RWPE1 (cell line): Measurements from ENCODE around the gene IDH2.

Experiments
- CTCF ChIA-PET: fragments of 350-600 bp; sonication (Branson Sonifier 250); formaldehyde crosslinking; extraction: SDS; loops from one replicate; lab custom pipeline; 2021; lab: Yijun Ruan, JAX
- POLR2A ChIA-PET: fragments of 400-600 bp; formaldehyde crosslinking; extraction: SDS; loops from one replicate; lab custom pipeline; 2020; ENCODE audit warnings: antibody characterized with exemption; ENCODE audit not compliant: low non-redundant PET; lab: Yijun Ruan, JAX
- DNase-seq: peaks from one replicate; pipeline ENCODE4 v3.0.0; 2012; ENCODE audit warnings: low spot score
- H3K27ac ChIP-seq: fragments of 450-650 bp; 2 replicates; pipeline ENCODE4 v1.5.1; 2017
- TF ChIP-seq, protein P1 (sequence below): fragments of 450-650 bp; conservative IDR thresholded peaks from 2 replicates; pipeline ENCODE4 v1.5.1; 2017; ENCODE audit warnings: low read depth, mild to moderate bottlenecking

IDH2 gene

GRCh38 chr15:90049666-90050604, 52.3 kb downstream of the IDH2 start:
- no peak for DNase-seq
- TF ChIP-seq, protein P1, sequence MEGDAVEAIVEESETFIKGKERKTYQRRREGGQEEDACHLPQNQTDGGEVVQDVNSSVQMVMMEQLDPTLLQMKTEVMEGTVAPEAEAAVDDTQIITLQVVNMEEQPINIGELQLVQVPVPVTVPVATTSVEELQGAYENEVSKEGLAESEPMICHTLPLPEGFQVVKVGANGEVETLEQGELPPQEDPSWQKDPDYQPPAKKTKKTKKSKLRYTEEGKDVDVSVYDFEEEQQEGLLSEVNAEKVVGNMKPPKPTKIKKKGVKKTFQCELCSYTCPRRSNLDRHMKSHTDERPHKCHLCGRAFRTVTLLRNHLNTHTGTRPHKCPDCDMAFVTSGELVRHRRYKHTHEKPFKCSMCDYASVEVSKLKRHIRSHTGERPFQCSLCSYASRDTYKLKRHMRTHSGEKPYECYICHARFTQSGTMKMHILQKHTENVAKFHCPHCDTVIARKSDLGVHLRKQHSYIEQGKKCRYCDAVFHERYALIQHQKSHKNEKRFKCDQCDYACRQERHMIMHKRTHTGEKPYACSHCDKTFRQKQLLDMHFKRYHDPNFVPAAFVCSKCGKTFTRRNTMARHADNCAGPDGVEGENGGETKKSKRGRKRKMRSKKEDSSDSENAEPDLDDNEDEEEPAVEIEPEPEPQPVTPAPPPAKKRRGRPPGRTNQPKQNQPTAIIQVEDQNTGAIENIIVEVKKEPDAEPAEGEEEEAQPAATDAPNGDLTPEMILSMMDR, result no peak
- CTCF ChIA-PET, result no interaction called here
- POLR2A ChIA-PET, result no interaction called here
- peak overlapping the region; percentile 1; the same call in 1 of the 2 replicates for H3K27ac ChIP-seq

GRCh38 chr15:90049030-90049429, 53.2 kb downstream of the IDH2 start:
- no peak overlapping the region for H3K27ac ChIP-seq
- CTCF ChIA-PET, result interaction anchor here (0.6 kb wide), 1 partner anchor 59 kb away, joined by 3 read pairs; no protein-coding TSS in a partner anchor
- TF ChIP-seq, protein P1, result no peak
- DNase-seq, result no peak
- POLR2A ChIA-PET, result no interaction called here

- TF ChIP-seq, protein P1, result no peak
- CTCF ChIA-PET, result interaction anchor here (0.6 kb wide), 1 partner anchor 58 kb away, joined by 3 read pairs; no protein-coding TSS in a partner anchor
- H3K27ac ChIP-seq, result peak overlapping the region; percentile 3; the same call in 1 of the 2 replicates
- DNase-seq, result no peak
- POLR2A ChIA-PET, result interaction anchor here (0.7 kb wide), 1 partner anchor 31 kb away, joined by 3 read pairs; no protein-coding TSS in a partner anchor
Measured at GRCh38 chr15:90047956-90048575, 54.2 kb downstream of the IDH2 start.

GRCh38 chr15:90046911-90047392, 55.3 kb downstream of the IDH2 start:
- TF ChIP-seq, protein P1, result no peak
- peak; percentile 85 for DNase-seq
- H3K27ac ChIP-seq, result peak overlapping the region; percentile 16
- POLR2A ChIA-PET, result no interaction called here
- CTCF ChIA-PET, result no interaction called here

DNA sequence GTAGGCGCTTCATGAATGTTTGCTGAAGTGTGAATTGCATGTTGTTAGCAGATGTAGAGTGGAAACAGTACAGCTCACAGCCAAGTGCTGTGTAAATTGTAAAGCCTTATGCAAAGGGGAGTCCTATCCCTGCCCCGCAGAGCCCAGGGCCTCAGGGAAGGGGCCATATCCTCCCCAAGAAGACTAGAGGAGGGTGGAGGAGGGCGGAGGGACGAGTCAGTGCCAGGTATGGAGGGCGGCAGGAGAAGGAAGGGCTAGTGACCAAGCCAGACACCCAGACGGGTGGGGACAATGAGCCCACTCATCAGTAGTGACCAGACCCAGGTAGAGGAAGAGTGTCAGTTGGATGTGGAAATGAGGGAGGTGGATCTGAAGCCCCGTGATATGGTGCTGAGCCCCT, 56.0 kb downstream of the IDH2 start:
- ChIA-PET CTCF (no interaction called here), POLR2A (no interaction called here)
- TF ChIP-seq, protein P1, result no peak
- peak overlapping the region; percentile 16 for H3K27ac ChIP-seq
- no peak for DNase-seq

- no peak for DNase-seq
- ChIA-PET CTCF (no interaction called here), POLR2A (no interaction called here)
- H3K27ac ChIP-seq, result no peak overlapping the region
- TF ChIP-seq, protein P1, result no peak
Measured at GRCh38 chr15:90044916-90045371, 57.3 kb downstream of the IDH2 start.
